GM18499 (cell line): Measurements from ENCODE around the gene RGS3.

Source experiments
- ATAC-seq: cut with Tn5 transposase; IDR thresholded peaks from one replicate; pipeline ENCODE4 v1.9.1; 2021; ENCODE audit warnings: moderate number of reproducible peaks; ENCODE audit not compliant: insufficient read depth, unreplicated experiment

Gene RGS3

DNA sequence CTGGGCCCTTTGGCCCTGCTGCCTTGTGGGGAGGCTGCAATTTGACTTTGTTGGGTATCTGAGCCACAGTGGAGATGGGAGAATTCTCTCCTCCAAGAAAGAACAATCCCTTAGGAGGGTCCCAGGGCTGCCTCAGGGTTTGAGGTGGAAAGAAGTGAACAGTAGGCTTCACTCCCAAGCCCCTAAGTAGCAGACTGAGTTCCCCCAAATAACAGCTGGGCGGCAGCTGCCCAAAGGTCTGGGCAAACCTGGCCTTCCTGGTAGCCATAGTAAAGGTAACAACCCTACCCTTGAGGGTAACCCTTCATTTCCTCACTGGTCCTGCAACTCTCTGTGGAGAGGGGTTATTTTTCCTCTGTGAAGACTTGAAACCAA lies 746 bp downstream of the RGS3 start:
- ATAC-seq: no peak

DNA sequence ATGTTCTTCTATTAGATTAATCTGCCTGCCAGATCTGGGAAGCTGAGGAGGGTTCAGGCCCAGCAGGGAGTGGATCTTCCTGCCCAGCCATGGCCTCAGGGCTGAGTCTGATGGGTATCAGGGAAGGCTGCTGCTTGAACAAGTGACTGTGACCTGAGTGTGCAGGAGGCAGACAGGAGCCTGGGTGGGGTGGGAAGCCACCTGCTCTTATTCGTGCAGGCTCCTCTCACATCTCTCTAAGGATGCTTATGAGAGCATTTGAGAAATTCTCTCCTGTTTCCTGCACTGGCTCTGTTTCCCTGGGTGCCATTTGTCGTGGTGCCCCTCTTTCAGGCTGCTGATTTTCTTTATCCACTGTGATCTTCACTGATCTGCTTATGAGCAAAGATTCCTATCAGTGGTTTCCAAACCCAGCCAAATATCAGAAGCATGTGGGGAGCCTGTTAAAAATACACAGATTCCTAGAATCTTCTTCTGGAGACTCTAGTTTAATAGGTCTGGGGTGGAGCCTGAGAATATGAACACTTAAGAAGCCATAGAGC lies 2.1 kb downstream of the RGS3 start:
- ATAC-seq: no peak

DNA sequence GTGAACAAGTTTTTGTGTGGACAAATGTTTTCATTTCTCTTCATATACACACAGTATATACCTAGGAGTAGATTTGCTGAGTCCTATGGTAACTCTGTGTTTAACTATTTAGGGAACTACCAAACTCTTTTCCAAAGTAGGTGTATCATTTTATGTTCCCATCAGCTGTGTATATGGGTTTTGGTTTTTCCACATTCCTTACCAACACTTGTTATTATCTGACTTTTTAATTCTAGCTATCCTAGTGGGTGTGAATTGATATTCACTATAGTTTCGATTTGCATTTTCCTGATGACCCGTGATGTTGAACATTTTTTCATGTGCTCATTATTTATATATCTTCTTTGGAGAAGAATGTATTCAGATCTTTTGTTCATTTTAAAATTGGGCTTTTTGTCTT lies 3.7 kb downstream of the RGS3 start:
- ATAC-seq: no peak

- ATAC-seq: no peak
Measured at GRCh38 chr9:113468716-113469448, 5.4 kb downstream of the RGS3 start.

- ATAC-seq: no peak
Measured at GRCh38 chr9:113471143-113471542, 7.6 kb downstream of the RGS3 start.

- no peak for ATAC-seq
Measured at GRCh38 chr9:113471566-113471965, 8.0 kb downstream of the RGS3 start.

- ATAC-seq: no peak
Measured at GRCh38 chr9:113472199-113472598, 8.7 kb downstream of the RGS3 start.

DNA sequence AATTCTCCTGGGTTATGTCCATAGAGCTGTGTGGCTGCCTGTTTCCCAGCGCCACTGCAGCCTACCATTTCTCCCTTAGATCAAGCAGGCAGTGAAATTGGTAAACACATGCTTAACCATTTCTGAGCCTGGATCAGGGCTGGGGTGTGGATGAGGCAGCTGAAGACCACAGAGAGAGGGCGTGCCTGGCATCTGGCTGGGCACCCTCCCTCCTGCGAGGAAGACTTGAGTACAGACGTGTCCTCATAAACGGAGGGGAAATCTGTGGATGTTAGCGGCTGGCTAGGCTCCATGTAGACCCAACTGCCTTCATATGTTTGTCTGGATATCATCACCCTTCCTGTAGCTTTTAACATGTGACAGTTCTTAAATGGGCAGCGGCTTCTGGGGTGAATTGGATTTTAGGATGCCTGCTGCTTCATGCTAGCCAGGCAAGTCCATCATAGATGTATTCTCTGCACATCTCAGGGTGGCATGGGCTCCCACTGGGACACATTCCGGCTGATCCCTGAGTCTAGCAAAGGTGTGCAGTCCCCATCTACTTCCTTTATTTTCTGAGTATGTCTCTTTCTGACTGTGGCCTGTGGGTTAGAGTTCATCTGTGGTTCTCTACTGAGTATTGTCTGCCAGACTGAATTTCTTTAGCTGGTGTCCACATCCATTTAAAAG lies 11.0 kb downstream of the RGS3 start:
- no peak for ATAC-seq

GRCh38 chr9:113475031-113475430 lies 11.5 kb downstream of the RGS3 start:
- no peak for ATAC-seq

DNA sequence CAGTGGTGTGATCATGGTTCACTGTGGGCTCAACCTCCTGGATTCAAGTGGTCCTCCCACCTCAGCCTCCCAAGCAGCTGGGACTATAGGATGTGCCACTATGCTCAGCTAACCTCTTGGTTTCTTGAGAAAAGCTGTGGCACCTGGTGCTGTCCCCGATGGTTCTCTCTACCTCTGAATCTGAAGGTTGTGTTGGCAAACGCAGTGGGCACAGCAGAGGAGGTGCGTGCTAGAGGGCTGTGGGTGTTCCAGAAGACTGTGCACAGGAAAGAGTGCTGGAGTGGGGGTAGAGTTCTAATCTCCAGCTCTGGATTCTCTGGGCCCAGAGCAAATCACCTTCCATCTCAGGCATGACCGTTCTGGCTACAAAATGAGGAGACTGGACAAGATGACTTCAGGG lies 12.5 kb downstream of the RGS3 start:
- ATAC-seq: no peak

GRCh38 chr9:113476511-113476916 lies 13.0 kb downstream of the RGS3 start:
- ATAC-seq: no peak

- ATAC-seq: no peak
Measured at GRCh38 chr9:113477058-113477457, 13.5 kb downstream of the RGS3 start.

- no peak for ATAC-seq
Measured at GRCh38 chr9:113477661-113478060, 14.1 kb downstream of the RGS3 start.

- ATAC-seq: no peak
Measured at GRCh38 chr9:113479174-113479621, 15.7 kb downstream of the RGS3 start.

DNA sequence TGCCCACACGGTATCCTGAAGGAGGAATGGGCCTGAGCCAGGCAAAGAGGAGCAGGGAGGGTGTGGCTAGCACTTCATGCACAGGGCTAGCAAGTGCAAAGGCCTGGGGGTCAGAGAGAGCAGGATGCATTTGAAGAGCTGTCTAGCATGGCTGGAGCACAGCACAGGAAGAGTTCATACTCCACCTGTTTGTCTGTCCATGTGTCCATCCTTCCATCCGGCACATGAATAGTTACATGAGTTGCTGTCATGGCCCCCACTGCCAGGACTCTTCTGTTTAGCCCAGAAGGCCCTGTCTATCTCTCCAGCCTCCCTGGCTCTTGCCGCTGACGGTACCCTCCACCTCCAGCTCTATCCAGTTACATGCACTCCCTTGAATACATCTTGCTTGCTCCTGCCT lies 17.1 kb downstream of the RGS3 start:
- no peak for ATAC-seq

GRCh38 chr9:113481176-113481787 lies 17.8 kb downstream of the RGS3 start:
- no peak for ATAC-seq

GRCh38 chr9:113482341-113482740 lies 18.8 kb downstream of the RGS3 start:
- no peak for ATAC-seq

DNA sequence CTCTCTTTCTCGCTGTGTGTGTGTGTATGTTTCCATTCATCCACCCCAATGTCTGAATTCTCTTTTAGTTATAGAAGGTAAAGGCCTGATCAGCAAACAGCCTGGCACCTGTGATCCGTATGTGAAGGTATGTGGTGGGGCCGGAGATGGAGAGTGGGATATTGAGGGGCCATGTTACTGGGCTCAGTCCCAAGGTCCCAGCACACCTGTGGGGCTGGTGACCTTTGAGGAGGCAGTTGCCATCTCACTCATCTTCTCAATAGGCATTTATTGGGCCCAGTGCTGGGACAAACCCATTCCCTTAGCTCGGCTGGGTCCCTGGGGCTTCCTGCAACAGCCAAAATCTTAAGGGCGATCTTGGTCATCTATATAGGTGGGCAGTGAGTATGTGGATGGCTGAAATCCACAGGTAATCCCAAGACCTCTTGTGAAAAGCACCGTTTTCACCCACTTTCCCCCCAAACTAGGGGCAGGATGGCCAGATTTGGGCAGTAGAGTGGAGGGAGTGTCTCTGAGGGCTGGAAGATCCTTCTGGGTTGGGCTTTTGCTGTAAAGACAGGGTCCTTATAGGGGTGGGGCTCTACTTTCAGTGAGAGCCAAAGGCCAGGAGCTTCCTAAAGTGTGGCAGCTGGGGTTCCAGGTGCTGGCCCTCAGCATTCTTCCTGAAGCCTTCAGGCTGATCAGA lies 19.6 kb downstream of the RGS3 start:
- no peak for ATAC-seq

- no peak for ATAC-seq
Measured at GRCh38 chr9:113483676-113484257, 20.2 kb downstream of the RGS3 start.

DNA sequence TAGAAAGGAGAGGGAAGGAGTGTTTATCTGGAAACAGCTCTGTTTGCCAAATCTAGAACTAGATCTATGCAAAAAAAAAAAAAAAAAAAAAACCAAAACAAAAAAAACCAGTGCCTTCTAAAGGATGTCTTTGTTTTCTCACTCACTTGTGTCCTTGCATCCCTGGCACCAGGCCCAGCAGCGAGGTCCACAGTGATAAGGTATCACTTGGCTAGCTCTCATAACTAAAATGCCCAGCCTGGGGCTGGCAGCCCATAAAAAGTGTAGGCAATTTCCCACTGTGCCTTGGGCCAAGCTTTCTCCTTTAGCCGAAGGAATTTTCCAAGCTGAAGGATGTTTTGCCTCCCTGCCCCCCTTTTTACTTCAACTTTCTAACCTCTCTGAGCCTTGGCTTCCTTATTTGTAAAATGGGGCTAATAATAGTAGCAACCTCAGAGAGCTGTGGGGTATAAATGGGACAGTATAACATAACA lies 20.8 kb downstream of the RGS3 start:
- no peak for ATAC-seq
